22Rv1 (cell line): ENCODE measurements around the gene KAT2A.

Experiments used
- CTCF ChIP-seq: fragments of 450-650 bp; IDR thresholded peaks from 2 replicates; pipeline ENCODE4 v1.5.1; 2017; ENCODE audit warnings: mild to moderate bottlenecking
- ZFX ChIP-seq: fragments of 450-650 bp; IDR thresholded peaks from 2 replicates; pipeline ENCODE4 v1.6.1; 2017; ENCODE audit warnings: antibody characterized with exemption, borderline replicate concordance

- TF ChIP-seq CTCF (no peak), ZFX (no peak)
These were observed 9.3 kb upstream of the KAT2A start for GRCh38 chr17:42130310-42130936.
